H1 (cell line): ENCODE data around the gene INPP4B. TPM values are rescaled to one million over a fixed set of nuclear protein-coding genes. Genes with fewer than 3 reads are reported as not detected.

Experiments used
- MAFK ChIP-seq: IDR thresholded peaks from 2 replicates; pipeline ENCODE4 v1.6.1; 2012; ENCODE audit warnings: low read depth, mild to moderate bottlenecking, improper control_type of control experiment, low read length
- PHF8 ChIP-seq: fragments of 200-600 bp; sonication (generic); conservative IDR thresholded peaks from 2 replicates; pipeline ENCODE4 v1.7.1; 2012; ENCODE audit warnings: low read depth, mild to moderate bottlenecking, inconsistent platforms, low read length, moderate library complexity
- RNF2 ChIP-seq: fragments of 200-900, 300-1000 bp; sonication (generic); IDR thresholded peaks from 2 replicates; pipeline ENCODE4 v1.7.1; 2016; ENCODE audit warnings: borderline replicate concordance, low read depth, mild to moderate bottlenecking, antibody characterized with exemption, low read length; ENCODE audit not compliant: poor library complexity, severe bottlenecking; ENCODE audit errors: missing control alignments
- SIN3A ChIP-seq, 2 experiments: IDR thresholded peaks in 1 of 2; conservative IDR thresholded peaks in 1 of 2; 2 replicates each; pipeline ENCODE4 v1.6.1; 2011 to 2012; ENCODE audit warnings: low read length in 2 of 2, improper control_type of control experiment in 1 of 2, low read depth in 1 of 2, mild to moderate bottlenecking in 1 of 2
- polyA plus RNA-seq, 7 experiments: library from polyadenylated mRNA; depleted of rRNA in 3 of 7; stranded (reverse) in 5 of 7; unstranded in 2 of 7; fragments of >200 nt in 5 of 7; fragments of 200-250 nt in 2 of 7; gene quantifications; 1 replicate in 5 of 7; 2 replicates in 1 of 7; 4 replicates in 1 of 7; pipeline versions ENCODE4 v1.2.1 to v1.2.3, GENCODE V29; 2011 to 2013; ENCODE audit warnings: missing spikeins in 2 of 7, mixed read lengths in 2 of 7
- total RNA-seq: library from RNA; stranded (reverse); fragmentation: NEBNext Ultra II Directional; extraction: Animal tissue kit (Norgen Biotek cat#: 25700); gene quantifications from 2 replicates; pipeline ENCODE4 v1.2.1, GENCODE V29; 2021

INPP4B gene
- total and polyA plus RNA-seq, 2 of the 8 experiments (the other 6 are each of a cell fraction or from before 2014, with no cell fraction given), result 0.11 to 0.54 TPM

DNA sequence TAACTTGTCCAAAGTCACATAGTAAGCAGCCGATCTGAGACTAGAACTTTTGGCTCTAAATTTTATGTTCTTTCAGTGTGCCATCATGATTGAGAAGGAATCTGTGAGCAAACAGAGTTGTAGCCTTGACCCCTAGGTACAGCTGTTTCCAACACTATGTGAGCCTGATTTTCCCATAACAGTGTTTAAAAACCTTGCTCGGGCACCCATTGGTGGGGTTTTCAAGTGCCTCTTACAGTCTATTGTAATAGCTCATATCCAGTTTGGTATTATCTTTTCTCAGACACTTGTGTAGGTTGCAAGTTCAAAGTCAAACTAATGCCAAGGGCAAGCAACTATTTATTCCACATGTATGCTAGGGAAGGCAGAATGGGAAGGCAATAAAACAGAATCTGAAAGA is 467.9 kb downstream of the INPP4B start (continued):
- TF ChIP-seq SIN3A (conservative IDR thresholded peaks at IDR 0.05 in 1 of 2, IDR thresholded peaks at IDR 0.05 in 1 of 2; ENCODE audit: low read depth in 1 of 2, low read length in 2 of 2) (no peak), MAFK (no peak), PHF8 (no peak), RNF2 (no peak)
